Tibial artery (tissue), 4 donors: Measurements from ENCODE around the gene BICRAL.

Experiments
- DNase-seq, 2 donors: peaks; one replicate each; pipeline ENCODE4 v3.0.0-alpha.2; 2019
- H3K27ac ChIP-seq, 2 donors: fragments of 200-600 bp; sonication (generic) in 1 of 2; 1 replicate in 1 of 2; 2 replicates in 1 of 2; pipeline ENCODE4 v1.5.1; 2018 to 2019; ENCODE audit warnings: mild to moderate bottlenecking in 1 of 2
- H3K27me3 ChIP-seq, 2 donors: fragments of 200-600 bp; sonication (generic) in 1 of 2; one replicate each; pipeline versions ENCODE4 v1.5.1 to v1.6.0; 2016 to 2019
- H3K36me3 ChIP-seq, 3 donors: fragments of 200-600 bp; sonication (generic) in 2 of 3; one replicate each; pipeline ENCODE4 v1.5.1; 2016 to 2019; ENCODE audit warnings: mild to moderate bottlenecking in 2 of 3
- H3K4me1 ChIP-seq, 4 donors: fragments of 200-600 bp; sonication (generic) in 2 of 4; 1 replicate in 3 of 4; 2 replicates in 1 of 4; pipeline ENCODE4 v1.5.1; 2016 to 2019
- H3K4me3 ChIP-seq, 2 donors: fragments of 200-600 bp; sonication (generic) in 1 of 2; 1 replicate in 1 of 2; 2 replicates in 1 of 2; pipeline ENCODE4 v1.5.1; 2018 to 2019; ENCODE audit warnings: mild to moderate bottlenecking in 2 of 2
- H3K9me3 ChIP-seq, 3 donors: fragments of 200-600 bp; sonication (generic) in 1 of 3; one replicate each; pipeline ENCODE4 v1.5.1; 2016 to 2019
- intact Hi-C: fragments of 100-400 bp; cut with DNase I; formaldehyde crosslinking; loops from one replicate; pipeline ENCODE4 v1.15.0; 2023; ENCODE audit warnings: low total_unique reads
- TF ChIP-seq, protein P1 (sequence below), 2 experiments: fragments of 200-600 bp in 1 of 2; fragments of 450-650 bp in 1 of 2; IDR thresholded peaks; one replicate each; pipeline ENCODE4 v1.5.1; 2017 to 2019; ENCODE audit warnings: antibody characterized with exemption in 2 of 2, mild to moderate bottlenecking in 1 of 2, moderate library complexity in 1 of 2

The BICRAL gene

GRCh38 chr6:42846505-42846904, 64.7 kb downstream of the BICRAL start:
- intact Hi-C loops = no loop called here
- Histone ChIP-seq H3K36me3 (peaks cover 0 to 19% (median 10%) of the 10 kb centered on the region in 3 donors), H3K4me1 (peaks cover 0 to 6% (median 0%) of the 10 kb centered on the region in 4 donors), H3K27ac (no peak overlapping the region), H3K27me3 (no peaks in the 10 kb centered on the region), H3K9me3 (no peaks in the 10 kb centered on the region), H3K4me3 (no peak overlapping the region)
- TF ChIP-seq, protein P1, sequence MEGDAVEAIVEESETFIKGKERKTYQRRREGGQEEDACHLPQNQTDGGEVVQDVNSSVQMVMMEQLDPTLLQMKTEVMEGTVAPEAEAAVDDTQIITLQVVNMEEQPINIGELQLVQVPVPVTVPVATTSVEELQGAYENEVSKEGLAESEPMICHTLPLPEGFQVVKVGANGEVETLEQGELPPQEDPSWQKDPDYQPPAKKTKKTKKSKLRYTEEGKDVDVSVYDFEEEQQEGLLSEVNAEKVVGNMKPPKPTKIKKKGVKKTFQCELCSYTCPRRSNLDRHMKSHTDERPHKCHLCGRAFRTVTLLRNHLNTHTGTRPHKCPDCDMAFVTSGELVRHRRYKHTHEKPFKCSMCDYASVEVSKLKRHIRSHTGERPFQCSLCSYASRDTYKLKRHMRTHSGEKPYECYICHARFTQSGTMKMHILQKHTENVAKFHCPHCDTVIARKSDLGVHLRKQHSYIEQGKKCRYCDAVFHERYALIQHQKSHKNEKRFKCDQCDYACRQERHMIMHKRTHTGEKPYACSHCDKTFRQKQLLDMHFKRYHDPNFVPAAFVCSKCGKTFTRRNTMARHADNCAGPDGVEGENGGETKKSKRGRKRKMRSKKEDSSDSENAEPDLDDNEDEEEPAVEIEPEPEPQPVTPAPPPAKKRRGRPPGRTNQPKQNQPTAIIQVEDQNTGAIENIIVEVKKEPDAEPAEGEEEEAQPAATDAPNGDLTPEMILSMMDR (IDR thresholded peaks at IDR 0.05) = no peak
- DNase-seq = no peak

- intact Hi-C loops = no loop called here
- Histone ChIP-seq H3K36me3 (peaks cover 18 to 38% (median 19%) of the 10 kb centered on the region in 3 donors), H3K9me3 (no peaks in the 10 kb centered on the region), H3K4me3 (no peak overlapping the region), H3K27me3 (no peaks in the 10 kb centered on the region), H3K27ac (no peak overlapping the region), H3K4me1 (peaks cover 0 to 6% (median 0%) of the 10 kb centered on the region in 4 donors)
- DNase-seq = no peak
- TF ChIP-seq, protein P1 (IDR thresholded peaks at IDR 0.05) = no peak
Observed at GRCh38 chr6:42848700-42849099, 66.8 kb downstream of the BICRAL start.

DNA sequence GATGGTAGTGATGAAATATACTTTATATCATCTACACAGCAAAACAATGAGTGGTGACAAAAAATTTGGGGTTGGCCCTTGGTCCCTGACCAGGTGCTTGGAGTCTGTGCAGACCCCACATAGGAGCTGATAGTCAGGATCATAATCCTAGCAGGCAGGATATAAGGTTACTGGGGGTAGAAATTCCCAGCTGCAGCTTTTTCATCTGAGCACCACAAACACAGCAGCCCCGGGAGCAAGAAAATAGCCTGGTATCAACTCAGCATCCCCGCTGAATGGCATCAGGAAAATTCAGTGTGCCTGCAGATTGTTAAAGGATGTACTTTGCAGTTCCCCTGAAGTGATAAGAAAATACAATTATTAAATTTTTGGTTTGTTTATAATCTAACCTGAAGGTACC, 69.7 kb downstream of the BICRAL start:
- Histone ChIP-seq H3K4me3 (no peak overlapping the region), H3K27me3 (no peaks in the 10 kb centered on the region), H3K9me3 (no peaks in the 10 kb centered on the region), H3K27ac (no peak overlapping the region), H3K36me3 (peaks cover 42 to 62% (median 44%) of the 10 kb centered on the region in 3 donors), H3K4me1 (peaks cover 0 to 6% (median 0%) of the 10 kb centered on the region in 4 donors)
- intact Hi-C loops = no loop called here
- DNase-seq = no peak
- TF ChIP-seq, protein P1 (IDR thresholded peaks at IDR 0.05) = no peak

DNA sequence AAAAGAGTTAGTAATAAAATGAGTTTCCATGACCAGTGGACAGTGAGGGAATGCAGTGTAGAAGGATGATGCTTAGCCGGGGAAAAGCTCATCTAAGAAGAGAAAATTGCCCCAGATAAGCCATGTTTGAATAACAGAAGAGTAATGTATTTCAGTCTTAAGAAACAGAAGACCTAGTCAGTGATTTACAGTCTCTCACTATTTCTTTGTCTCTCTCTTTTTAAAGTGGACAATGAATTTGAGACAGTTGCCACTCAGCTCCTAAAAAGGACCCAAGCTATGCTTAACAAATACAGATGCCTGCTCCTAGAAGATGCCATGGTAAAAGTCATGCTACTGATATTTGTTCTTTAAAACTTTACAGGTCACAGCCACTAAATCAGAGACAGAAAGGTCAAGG, 78.2 kb downstream of the BICRAL start:
- intact Hi-C loops = no loop called here
- H3K27ac ChIP-seq = no peak overlapping the region
- DNase-seq = no peak
- no peaks in the 10 kb centered on the region for H3K27me3 ChIP-seq
- no peak overlapping the region for H3K4me3 ChIP-seq
- H3K36me3 ChIP-seq = peaks cover 94 to 100% (median 96%) of the 10 kb centered on the region in 3 donors
- no peaks in the 10 kb centered on the region for H3K9me3 ChIP-seq
- TF ChIP-seq, protein P1 (IDR thresholded peaks at IDR 0.05) = no peak
- H3K4me1 ChIP-seq = peaks cover 0 to 3% (median 0%) of the 10 kb centered on the region in 4 donors

DNA sequence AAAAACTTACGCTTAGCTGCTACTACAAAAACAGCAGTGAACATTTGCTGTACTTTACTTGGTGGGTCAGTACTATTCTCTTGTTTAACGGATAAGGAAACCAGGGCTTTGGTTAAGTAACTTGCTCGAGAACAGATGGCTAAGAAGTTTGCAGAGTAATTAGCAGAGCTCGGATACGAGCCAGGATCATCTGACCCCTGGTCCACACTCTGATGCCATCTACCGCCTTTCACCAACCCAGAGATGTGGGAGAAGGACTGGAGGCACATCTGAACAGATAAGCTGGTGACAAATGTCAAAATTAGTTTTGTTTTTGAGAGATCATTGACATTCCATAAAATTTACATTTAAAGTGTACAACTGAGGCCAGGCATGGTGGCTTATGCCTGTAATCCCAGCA, 78.6 kb downstream of the BICRAL start:
- peaks cover 94 to 100% (median 98%) of the 10 kb centered on the region in 3 donors for H3K36me3 ChIP-seq

More for the DNA sequence above, 78.6 kb downstream of the BICRAL start:
- Histone ChIP-seq H3K27ac (no peak overlapping the region), H3K27me3 (no peaks in the 10 kb centered on the region), H3K4me3 (no peak overlapping the region), H3K4me1 (peaks cover 0 to 3% (median 0%) of the 10 kb centered on the region in 4 donors), H3K9me3 (no peaks in the 10 kb centered on the region)
- DNase-seq = no peak
- intact Hi-C loops = no loop called here
- TF ChIP-seq, protein P1 (IDR thresholded peaks at IDR 0.05) = no peak
